ENCODE results near the gene IFNAR2. TPM values are rescaled to one million over a fixed set of nuclear protein-coding genes. Genes with fewer than 3 reads are reported as not detected.
A peak's percentile ranks its signal among the peaks of the same experiment; 100 is the strongest.

The IFNAR2 gene
- total RNA-seq, 4 donors from 2014 or later, result 12.0 to 19.1 (median 14.7) TPM

DNA sequence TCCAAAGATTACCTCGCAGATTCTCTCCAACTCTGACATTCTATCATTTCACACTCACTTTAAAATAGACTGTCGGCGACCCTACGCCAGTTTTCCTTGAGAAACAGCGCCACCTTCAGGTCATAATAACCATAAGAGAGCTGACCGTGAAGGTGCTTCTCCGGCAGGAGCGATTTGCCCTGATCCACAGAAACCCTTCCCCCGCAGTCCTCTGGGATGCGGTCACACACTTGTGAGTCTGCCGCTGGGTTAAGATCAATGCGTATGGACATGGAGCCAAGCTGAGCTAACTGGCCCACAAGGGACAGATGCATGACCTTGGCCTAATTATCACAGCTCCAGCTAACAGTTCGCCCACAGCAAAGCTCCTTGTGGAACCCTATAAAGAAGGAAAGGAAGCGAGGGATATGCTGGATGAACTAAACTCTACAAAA, 32.8 kb upstream of the IFNAR2 start:
- Histone ChIP-seq H3K4me1 (peaks cover 0 to 23% (median 11%) of the 10 kb centered on the region in 3 donors), H3K9me3 (no peaks in the 10 kb centered on the region), H3K27me3 (no peaks in the 10 kb centered on the region), H3K27ac (peak overlapping the region in 3 of 4 donors; percentile 42 to 77 (median 55)), H3K4me3 (no peak overlapping the region), H3K36me3 (no peaks in the 10 kb centered on the region)
- peak; percentile 61 for ATAC-seq
- no peak for TF ChIP-seq POLR2A (IDR thresholded peaks at IDR 0.05)
- TF ChIP-seq, protein P1, sequence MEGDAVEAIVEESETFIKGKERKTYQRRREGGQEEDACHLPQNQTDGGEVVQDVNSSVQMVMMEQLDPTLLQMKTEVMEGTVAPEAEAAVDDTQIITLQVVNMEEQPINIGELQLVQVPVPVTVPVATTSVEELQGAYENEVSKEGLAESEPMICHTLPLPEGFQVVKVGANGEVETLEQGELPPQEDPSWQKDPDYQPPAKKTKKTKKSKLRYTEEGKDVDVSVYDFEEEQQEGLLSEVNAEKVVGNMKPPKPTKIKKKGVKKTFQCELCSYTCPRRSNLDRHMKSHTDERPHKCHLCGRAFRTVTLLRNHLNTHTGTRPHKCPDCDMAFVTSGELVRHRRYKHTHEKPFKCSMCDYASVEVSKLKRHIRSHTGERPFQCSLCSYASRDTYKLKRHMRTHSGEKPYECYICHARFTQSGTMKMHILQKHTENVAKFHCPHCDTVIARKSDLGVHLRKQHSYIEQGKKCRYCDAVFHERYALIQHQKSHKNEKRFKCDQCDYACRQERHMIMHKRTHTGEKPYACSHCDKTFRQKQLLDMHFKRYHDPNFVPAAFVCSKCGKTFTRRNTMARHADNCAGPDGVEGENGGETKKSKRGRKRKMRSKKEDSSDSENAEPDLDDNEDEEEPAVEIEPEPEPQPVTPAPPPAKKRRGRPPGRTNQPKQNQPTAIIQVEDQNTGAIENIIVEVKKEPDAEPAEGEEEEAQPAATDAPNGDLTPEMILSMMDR (IDR thresholded peaks at IDR 0.05), result peak; percentile 69 to 78 (median 72)
- 5 to 7% methylated on average over 10 to 14 of the region's 14 CpGs for WGBS, 2 donors (ENCODE audit: low coverage in 1 of 2)

DNA sequence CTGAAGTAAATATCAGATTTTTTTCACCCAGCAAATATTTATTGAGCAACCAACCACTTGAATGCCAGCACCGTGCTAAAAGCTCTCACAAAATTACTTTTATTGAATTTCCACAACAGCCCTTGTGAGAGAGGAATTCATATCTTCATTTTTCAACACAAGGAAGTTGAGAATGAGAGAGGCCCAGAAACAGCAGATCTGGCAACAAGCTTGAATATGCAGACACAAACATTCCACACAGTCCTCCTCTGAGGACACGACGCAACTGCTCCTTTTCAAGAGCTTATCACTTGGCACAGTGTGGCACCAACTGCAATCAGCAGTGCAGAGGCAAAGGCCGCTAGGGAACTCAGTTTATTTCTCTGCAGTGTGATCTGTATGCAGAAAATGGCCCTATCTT, 32.2 kb upstream of the IFNAR2 start:
- H3K4me1 ChIP-seq, result peaks cover 0 to 23% (median 11%) of the 10 kb centered on the region in 3 donors
- H3K27ac ChIP-seq, result peak overlapping the region in 3 of 4 donors; percentile 42 to 77 (median 55)
- no peaks in the 10 kb centered on the region for H3K27me3 ChIP-seq
- WGBS, 2 donors (ENCODE audit: low coverage in 1 of 2), result 25 to 40% methylated on average over 1 to 4 of the region's 4 CpGs
- TF ChIP-seq EP300 (IDR thresholded peaks at IDR 0.05) (no peak), POLR2A (IDR thresholded peaks at IDR 0.05) (no peak), POLR2AphosphoS5 (IDR thresholded peaks at IDR 0.05) (no peak)
- TF ChIP-seq, protein P1 (IDR thresholded peaks at IDR 0.05), result no peak
- H3K9me3 ChIP-seq, result no peaks in the 10 kb centered on the region
- no peaks in the 10 kb centered on the region for H3K36me3 ChIP-seq
- no peak overlapping the region for H3K4me3 ChIP-seq
- peak; percentile 30 for ATAC-seq

DNA sequence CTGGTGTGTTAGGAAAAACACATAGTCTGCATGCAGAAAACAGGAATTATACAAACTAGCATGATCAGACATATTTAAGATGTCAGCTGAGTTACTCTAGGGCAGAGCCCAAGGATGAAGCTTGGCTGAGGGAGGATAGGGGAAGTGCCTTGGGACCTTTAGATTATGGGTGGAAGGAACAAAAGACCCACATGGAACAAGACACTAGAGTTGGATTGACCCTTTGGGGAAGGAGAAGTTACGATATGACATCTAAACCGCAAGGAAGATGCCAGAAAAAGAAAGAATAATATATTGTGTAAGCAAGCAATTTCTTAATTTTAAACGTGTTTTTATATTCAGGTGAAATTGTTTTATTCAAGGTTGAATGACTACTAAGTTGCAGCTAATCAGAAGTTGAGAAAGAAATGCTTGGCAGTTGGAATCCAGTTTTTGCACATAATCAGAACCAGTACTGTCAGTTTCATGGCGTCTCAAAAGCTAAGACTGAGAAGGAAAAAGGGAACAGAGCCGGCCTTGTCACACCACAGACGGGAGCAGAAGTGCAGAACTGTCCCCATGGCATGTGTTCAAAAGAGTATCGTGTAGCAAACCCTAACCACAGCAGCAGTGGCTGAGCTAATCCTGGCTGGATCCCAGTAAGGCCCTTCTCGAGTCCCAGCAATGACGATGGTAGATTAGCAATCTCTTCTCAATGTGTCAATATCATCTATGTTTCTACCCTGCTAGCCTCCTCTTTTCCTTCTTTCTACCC, 31.2 kb upstream of the IFNAR2 start:
- H3K36me3 ChIP-seq, result no peaks in the 10 kb centered on the region
- no peak overlapping the region for H3K4me3 ChIP-seq
- no peaks in the 10 kb centered on the region for H3K9me3 ChIP-seq
- WGBS, 2 donors (ENCODE audit: low coverage in 1 of 2), result 46 to 59% methylated on average over 9 of the region's 9 CpGs
- no peaks in the 10 kb centered on the region for H3K27me3 ChIP-seq
- peak overlapping the region in 3 of 4 donors; percentile 27 to 55 (median 42) for H3K27ac ChIP-seq
- ATAC-seq, result peak; percentile 44
- TF ChIP-seq POLR2AphosphoS5 (IDR thresholded peaks at IDR 0.05) (no peak), POLR2A (IDR thresholded peaks at IDR 0.05) (no peak), EP300 (IDR thresholded peaks at IDR 0.05) (no peak)
- TF ChIP-seq, protein P1 (IDR thresholded peaks at IDR 0.05), result no peak
- peaks cover 0 to 26% (median 14%) of the 10 kb centered on the region in 3 donors for H3K4me1 ChIP-seq

DNA sequence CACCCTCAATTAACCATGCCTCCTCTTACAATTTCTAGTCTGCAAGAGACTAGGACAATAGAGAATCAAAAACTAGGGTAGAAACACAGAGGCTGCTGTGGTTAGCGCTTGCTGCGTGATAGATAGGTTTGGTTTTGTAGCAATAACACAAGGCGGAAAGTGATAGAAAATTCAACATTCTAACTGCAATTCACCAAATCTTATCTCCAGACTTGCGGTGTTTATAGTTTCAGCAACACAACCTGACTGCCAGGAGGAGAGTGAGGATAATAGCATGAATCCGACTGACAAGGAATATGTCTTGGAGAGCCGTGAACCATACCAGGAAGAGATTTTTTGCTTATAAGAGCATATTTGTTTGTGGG, 30.7 kb upstream of the IFNAR2 start:
- Histone ChIP-seq H3K9me3 (no peaks in the 10 kb centered on the region), H3K4me3 (no peak overlapping the region), H3K4me1 (peaks cover 0 to 32% (median 17%) of the 10 kb centered on the region in 3 donors), H3K36me3 (no peaks in the 10 kb centered on the region), H3K27me3 (no peaks in the 10 kb centered on the region), H3K27ac (peak overlapping the region in 3 of 4 donors; percentile 27 to 42 (median 41))
- no peak for ATAC-seq
- 60 to 78% methylated on average over 6 of the region's 6 CpGs for WGBS, 2 donors (ENCODE audit: low coverage in 1 of 2)
- no peak for TF ChIP-seq EP300 (IDR thresholded peaks at IDR 0.05)
- no peak for TF ChIP-seq POLR2AphosphoS5 (IDR thresholded peaks at IDR 0.05)
- TF ChIP-seq POLR2A (IDR thresholded peaks at IDR 0.05), result no peak
- TF ChIP-seq, protein P1 (IDR thresholded peaks at IDR 0.05), result no peak
